ENCODE measurements around the gene PRKAR1B.

The PRKAR1B gene

DNA sequence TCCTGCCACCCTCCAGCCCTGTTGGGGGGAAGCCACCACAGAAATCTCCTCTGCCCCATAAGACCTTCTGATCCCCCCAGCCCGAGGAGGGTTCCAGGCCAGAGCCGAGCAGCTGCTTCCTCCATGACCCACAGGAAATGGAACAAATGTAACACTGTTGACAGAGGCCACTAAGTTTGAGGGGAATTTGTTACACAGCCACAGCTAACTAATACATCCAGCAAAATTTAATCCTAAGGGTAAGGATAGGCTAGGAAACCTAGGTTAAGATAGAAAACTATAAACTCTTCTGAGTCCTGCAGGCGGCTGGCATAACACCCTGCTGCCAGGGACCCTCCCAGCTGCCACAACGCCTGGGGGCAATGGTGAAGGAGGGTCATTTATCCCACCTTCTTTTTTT, 140.6 kb downstream of the PRKAR1B start:
- no peak overlapping the region for H3K4me3 ChIP-seq (ENCODE audit: low read length)
- peaks cover 35% of the 10 kb centered on the region for H3K36me3 ChIP-seq (ENCODE audit: insufficient read depth, low read depth, low read length)
- H3K27me3 ChIP-seq (ENCODE audit: insufficient read depth, low read length), result no peaks in the 10 kb centered on the region
- no peak overlapping the region for H3K9ac ChIP-seq (ENCODE audit: low read depth, low read length)
- no peaks in the 10 kb centered on the region for H3K4me1 ChIP-seq (ENCODE audit: insufficient read depth, low read length)
- no peak overlapping the region for H3K27ac ChIP-seq (ENCODE audit: low read length)
- no peaks in the 10 kb centered on the region for H3K9me3 ChIP-seq (ENCODE audit: insufficient read depth, low read depth, low read length)

DNA sequence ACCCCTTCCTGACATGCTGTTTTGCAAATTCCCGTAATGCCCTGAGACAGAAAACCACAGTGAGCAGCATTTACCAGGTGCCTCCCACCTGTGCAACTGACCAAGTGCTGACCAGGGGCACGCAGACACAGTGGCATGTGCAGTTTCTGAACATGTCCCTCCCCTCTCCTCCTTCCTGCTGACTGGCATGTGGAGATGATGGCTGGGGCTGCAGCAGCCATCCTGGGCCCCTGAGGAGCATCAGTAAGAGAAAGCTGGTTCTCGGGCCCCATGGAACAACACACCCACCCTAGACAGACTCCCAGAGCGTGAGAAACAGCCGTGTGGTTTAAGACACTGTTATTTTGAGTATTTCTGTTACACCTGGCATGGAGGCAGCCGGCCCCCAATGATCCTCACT, 141.2 kb downstream of the PRKAR1B start:
- no peaks in the 10 kb centered on the region for H3K9me3 ChIP-seq (ENCODE audit: insufficient read depth, low read depth, low read length)
- no peaks in the 10 kb centered on the region for H3K27me3 ChIP-seq (ENCODE audit: insufficient read depth, low read length)
- no peak overlapping the region for H3K9ac ChIP-seq (ENCODE audit: low read depth, low read length)
- H3K36me3 ChIP-seq (ENCODE audit: insufficient read depth, low read depth, low read length), result peaks cover 31% of the 10 kb centered on the region
- no peaks in the 10 kb centered on the region for H3K4me1 ChIP-seq (ENCODE audit: insufficient read depth, low read length)
- H3K27ac ChIP-seq (ENCODE audit: low read length), result no peak overlapping the region
- no peak overlapping the region for H3K4me3 ChIP-seq (ENCODE audit: low read length)

DNA sequence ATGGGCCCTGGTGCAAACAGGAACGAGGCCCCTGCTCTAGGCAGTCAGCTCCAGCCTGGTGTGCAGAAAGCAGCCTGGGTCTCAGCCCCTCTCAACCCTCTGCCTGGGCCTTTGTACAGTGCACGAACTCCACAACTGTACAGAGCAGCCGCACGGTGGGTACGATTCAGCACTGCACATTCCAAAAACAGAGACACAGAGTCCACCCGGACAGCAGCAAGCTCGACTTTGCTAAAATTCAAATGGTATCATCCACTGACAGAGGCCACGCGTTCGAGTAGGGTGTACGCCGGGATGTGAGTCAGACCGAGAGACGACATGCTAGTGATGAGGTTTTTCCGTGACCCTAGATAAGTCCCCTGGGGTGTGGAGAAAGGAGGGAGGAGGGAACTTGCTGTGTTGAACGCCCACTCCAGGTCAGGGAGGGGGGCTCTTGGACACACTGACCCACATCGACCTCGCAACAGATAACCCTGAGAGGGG, 141.8 kb downstream of the PRKAR1B start:
- Histone ChIP-seq H3K27me3 (ENCODE audit: insufficient read depth, low read length) (no peaks in the 10 kb centered on the region), H3K4me3 (ENCODE audit: low read length) (no peak overlapping the region), H3K9ac (ENCODE audit: low read depth, low read length) (no peak overlapping the region), H3K9me3 (ENCODE audit: insufficient read depth, low read depth, low read length) (no peaks in the 10 kb centered on the region), H3K4me1 (ENCODE audit: insufficient read depth, low read length) (no peaks in the 10 kb centered on the region), H3K27ac (ENCODE audit: low read length) (no peak overlapping the region), H3K36me3 (ENCODE audit: insufficient read depth, low read depth, low read length) (peaks cover 31% of the 10 kb centered on the region)

DNA sequence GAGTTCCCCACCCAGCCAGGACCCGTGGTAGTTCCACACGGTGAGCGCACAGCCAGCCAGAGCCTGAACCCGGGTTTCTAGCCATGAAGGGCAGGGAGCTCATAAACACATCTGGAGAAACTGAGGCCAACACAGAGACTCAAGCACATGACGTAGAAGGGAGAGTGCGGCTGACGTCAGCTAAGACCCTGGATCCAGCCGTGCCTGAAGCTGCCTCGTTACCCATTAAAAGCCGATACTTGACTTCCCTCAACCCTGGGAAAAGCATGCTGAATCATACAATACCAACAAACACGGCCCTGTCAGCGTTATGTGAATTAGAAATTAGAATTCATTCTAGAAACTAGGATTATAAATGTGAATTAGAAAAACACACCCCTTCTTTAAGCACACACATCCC, 142.3 kb downstream of the PRKAR1B start:
- H3K4me3 ChIP-seq (ENCODE audit: low read length), result no peak overlapping the region
- no peak overlapping the region for H3K9ac ChIP-seq (ENCODE audit: low read depth, low read length)
- H3K9me3 ChIP-seq (ENCODE audit: insufficient read depth, low read depth, low read length), result no peaks in the 10 kb centered on the region
- H3K27ac ChIP-seq (ENCODE audit: low read length), result no peak overlapping the region
- H3K36me3 ChIP-seq (ENCODE audit: insufficient read depth, low read depth, low read length), result peaks cover 29% of the 10 kb centered on the region
- no peaks in the 10 kb centered on the region for H3K4me1 ChIP-seq (ENCODE audit: insufficient read depth, low read length)
- H3K27me3 ChIP-seq (ENCODE audit: insufficient read depth, low read length), result no peaks in the 10 kb centered on the region

DNA sequence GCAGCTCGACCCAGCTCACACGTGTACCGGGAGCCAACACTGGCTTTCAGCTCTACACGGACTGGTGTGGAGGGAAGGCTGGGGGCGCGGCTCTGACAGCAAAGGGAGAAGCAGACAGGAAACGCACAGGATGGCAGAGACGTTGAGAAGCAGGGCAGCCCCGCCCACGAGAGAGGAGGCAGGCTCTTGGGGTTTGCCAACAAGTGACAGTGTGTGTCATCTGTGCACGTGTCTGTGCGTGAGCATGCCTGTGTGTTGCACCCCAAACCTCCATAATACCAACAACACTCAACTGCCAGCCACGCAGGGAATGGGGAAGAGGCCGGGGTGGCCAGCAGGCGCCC, 143.0 kb downstream of the PRKAR1B start:
- Histone ChIP-seq H3K36me3 (ENCODE audit: insufficient read depth, low read depth, low read length) (peaks cover 25% of the 10 kb centered on the region), H3K4me1 (ENCODE audit: insufficient read depth, low read length) (no peaks in the 10 kb centered on the region), H3K9me3 (ENCODE audit: insufficient read depth, low read depth, low read length) (no peaks in the 10 kb centered on the region), H3K27me3 (ENCODE audit: insufficient read depth, low read length) (no peaks in the 10 kb centered on the region), H3K4me3 (ENCODE audit: low read length) (no peak overlapping the region), H3K27ac (ENCODE audit: low read length) (no peak overlapping the region), H3K9ac (ENCODE audit: low read depth, low read length) (no peak overlapping the region)

DNA sequence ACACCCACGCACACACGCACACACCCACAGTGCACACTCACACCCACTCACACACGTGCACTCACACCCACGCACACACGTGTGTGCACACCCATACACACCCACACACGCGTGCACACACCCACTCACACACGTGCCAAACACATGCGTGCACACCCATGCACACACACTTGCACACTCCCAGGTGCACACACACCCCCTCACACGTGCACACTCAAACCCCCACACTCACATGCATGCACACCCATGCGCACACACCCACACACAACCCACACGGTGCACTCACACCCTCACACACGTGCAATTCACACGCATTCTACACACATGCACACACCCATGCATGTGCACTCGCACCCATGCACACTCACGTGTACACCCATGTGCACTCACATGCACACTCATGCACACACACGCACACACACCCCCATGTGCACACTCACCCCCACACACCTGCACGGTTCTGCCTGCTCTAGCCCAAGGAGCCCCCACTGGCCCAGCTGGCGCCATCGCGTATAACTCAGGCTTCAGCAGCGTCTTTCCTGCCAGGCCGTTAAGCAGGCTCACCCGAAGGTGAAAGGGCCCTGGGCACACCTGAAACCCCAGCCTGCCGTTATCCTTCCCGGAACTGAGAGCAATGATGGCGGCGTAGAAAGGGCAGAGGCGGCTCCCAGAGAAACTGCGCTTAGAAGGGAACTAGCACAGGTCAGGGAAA, 143.5 kb downstream of the PRKAR1B start:
- H3K4me3 ChIP-seq (ENCODE audit: low read length), result no peak overlapping the region
- H3K4me1 ChIP-seq (ENCODE audit: insufficient read depth, low read length), result no peaks in the 10 kb centered on the region
- H3K9me3 ChIP-seq (ENCODE audit: insufficient read depth, low read depth, low read length), result no peaks in the 10 kb centered on the region
- H3K27me3 ChIP-seq (ENCODE audit: insufficient read depth, low read length), result no peaks in the 10 kb centered on the region
- peaks cover 20% of the 10 kb centered on the region; the same call in 1 of the 2 replicates for H3K36me3 ChIP-seq (ENCODE audit: insufficient read depth, low read depth, low read length)
- no peak overlapping the region for H3K27ac ChIP-seq (ENCODE audit: low read length)
- no peak overlapping the region for H3K9ac ChIP-seq (ENCODE audit: low read depth, low read length)

DNA sequence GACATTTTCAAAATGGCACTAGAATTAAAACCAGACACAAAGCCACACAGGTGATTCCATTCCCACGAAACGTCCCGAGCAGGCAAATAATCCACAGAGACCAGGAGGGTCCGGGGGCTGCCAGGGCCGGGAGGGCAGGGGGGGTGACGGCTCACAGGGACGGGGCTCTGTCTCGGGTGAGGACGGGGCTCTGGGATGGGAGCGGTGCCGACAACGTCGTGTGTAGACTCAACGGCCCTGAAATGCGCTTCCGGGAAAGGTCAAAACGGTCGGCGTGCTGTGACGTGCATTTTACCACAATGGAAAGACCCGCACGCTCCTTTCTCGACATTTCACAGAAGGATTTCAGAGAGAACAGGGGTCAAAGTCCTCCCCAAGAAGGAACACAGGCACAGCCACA, 144.2 kb downstream of the PRKAR1B start:
- H3K9ac ChIP-seq (ENCODE audit: low read depth, low read length), result no peak overlapping the region
- no peaks in the 10 kb centered on the region for H3K4me1 ChIP-seq (ENCODE audit: insufficient read depth, low read length)
- H3K9me3 ChIP-seq (ENCODE audit: insufficient read depth, low read depth, low read length), result no peaks in the 10 kb centered on the region
- H3K27me3 ChIP-seq (ENCODE audit: insufficient read depth, low read length), result no peaks in the 10 kb centered on the region
- H3K4me3 ChIP-seq (ENCODE audit: low read length), result no peak overlapping the region
- no peak overlapping the region for H3K27ac ChIP-seq (ENCODE audit: low read length)
- peaks cover 15% of the 10 kb centered on the region; the same call in 1 of the 2 replicates for H3K36me3 ChIP-seq (ENCODE audit: insufficient read depth, low read depth, low read length)

DNA sequence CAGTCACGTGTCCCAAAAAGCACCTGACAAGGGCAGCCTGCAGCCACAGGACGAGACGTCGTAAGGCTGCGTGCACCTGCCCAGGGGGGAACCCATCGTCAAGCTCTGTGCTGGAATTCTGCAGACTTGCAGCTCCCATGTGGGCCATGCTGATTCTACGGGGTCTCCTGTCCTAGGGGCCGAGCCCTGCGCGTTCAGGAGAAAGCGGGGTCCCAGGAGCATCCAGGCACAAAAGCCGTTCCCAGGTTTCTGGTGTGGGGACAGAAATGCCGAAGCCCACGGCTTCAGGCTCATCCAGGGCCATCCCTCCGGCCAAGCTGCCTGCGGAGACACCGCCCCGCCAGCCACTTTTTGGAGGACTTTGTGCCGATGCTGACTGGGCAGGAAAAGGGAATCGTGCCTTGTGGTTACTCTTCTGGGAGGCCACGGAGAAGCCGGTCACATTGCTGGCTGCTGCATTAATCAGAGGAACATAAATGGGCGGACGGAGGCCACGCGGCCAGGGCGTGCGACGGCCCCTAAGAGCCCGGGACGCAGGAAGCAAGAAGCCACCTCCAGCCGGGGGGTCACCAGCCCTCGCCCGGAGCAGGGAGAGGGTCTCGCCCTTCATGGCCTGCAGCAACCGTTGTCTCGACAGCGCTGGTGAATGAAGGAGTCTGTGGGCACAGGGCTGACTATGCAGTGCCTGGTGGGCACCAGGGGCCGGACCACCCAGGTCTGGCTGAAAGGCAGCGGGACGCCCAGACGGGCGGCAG, 144.8 kb downstream of the PRKAR1B start:
- H3K36me3 ChIP-seq (ENCODE audit: insufficient read depth, low read depth, low read length), result peaks cover 15% of the 10 kb centered on the region; the same call in 1 of the 2 replicates
- no peaks in the 10 kb centered on the region for H3K4me1 ChIP-seq (ENCODE audit: insufficient read depth, low read length)
- no peak overlapping the region for H3K9ac ChIP-seq (ENCODE audit: low read depth, low read length)
- no peak overlapping the region for H3K27ac ChIP-seq (ENCODE audit: low read length)
- H3K4me3 ChIP-seq (ENCODE audit: low read length), result no peak overlapping the region
- no peaks in the 10 kb centered on the region for H3K27me3 ChIP-seq (ENCODE audit: insufficient read depth, low read length)
- H3K9me3 ChIP-seq (ENCODE audit: insufficient read depth, low read depth, low read length), result no peaks in the 10 kb centered on the region

DNA sequence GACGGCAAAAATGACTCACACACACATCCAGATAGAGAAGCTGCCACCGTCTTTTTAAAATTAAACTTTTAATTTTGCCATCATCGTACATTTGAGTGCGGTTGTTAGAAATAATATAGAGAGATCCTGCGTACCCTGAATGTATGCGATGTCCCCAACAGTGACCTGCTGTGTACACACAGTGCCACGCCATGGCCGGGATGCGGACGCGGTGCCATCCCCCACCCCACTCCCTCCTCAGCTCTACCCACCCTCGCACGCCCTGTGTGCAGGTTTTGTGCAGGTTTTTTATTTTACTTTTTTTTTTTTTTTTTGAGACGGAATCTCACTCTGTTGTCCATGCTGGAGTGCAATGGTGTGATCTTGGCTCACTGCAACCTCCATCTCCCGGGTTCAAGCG, 148.7 kb downstream of the PRKAR1B start:
- no peaks in the 10 kb centered on the region; the same call in 1 of the 2 replicates for H3K4me1 ChIP-seq (ENCODE audit: insufficient read depth, low read length)
- H3K4me3 ChIP-seq (ENCODE audit: low read length), result no peak overlapping the region
- no peaks in the 10 kb centered on the region for H3K27me3 ChIP-seq (ENCODE audit: insufficient read depth, low read length)
- H3K9ac ChIP-seq (ENCODE audit: low read depth, low read length), result no peak overlapping the region
- no peaks in the 10 kb centered on the region for H3K9me3 ChIP-seq (ENCODE audit: insufficient read depth, low read depth, low read length)
- no peaks in the 10 kb centered on the region; the same call in 1 of the 2 replicates for H3K36me3 ChIP-seq (ENCODE audit: insufficient read depth, low read depth, low read length)
- H3K27ac ChIP-seq (ENCODE audit: low read length), result no peak overlapping the region

DNA sequence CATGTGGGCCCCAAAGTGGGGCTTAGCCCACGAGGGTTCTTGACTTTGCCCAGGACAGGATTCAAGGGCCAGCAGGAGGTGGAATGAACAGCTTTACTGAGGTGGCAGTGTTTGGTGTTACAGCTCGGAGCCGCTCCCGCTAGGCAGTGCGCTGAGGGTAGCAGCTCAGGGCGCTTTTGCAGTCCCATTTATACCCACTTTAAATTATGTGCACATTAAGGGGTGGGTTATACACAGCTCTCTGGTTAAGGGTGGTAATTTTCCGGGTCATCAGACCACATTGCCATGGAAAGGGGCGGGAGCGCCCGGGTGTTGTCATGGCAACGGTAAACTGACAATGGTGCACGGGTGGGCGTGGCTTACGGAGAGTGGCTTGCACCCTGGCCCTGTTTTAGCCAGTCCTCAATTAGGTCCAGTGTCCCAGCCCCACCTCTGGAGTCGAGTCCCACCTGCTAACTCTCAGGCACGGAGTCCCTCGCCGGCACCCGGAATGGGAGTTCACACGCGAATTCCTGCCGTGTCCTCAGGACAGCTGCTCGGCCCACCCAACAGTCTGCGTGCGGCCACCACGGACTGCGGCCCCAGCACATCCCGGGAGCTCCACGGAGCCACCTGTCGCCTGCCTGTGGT, 149.2 kb downstream of the PRKAR1B start:
- no peak overlapping the region for H3K4me3 ChIP-seq (ENCODE audit: low read length)
- no peaks in the 10 kb centered on the region; the same call in 1 of the 2 replicates for H3K36me3 ChIP-seq (ENCODE audit: insufficient read depth, low read depth, low read length)
- H3K27ac ChIP-seq (ENCODE audit: low read length), result no peak overlapping the region
- no peaks in the 10 kb centered on the region for H3K27me3 ChIP-seq (ENCODE audit: insufficient read depth, low read length)
- H3K4me1 ChIP-seq (ENCODE audit: insufficient read depth, low read length), result no peaks in the 10 kb centered on the region; the same call in 1 of the 2 replicates
- no peaks in the 10 kb centered on the region for H3K9me3 ChIP-seq (ENCODE audit: insufficient read depth, low read depth, low read length)
- no peak overlapping the region for H3K9ac ChIP-seq (ENCODE audit: low read depth, low read length)

DNA sequence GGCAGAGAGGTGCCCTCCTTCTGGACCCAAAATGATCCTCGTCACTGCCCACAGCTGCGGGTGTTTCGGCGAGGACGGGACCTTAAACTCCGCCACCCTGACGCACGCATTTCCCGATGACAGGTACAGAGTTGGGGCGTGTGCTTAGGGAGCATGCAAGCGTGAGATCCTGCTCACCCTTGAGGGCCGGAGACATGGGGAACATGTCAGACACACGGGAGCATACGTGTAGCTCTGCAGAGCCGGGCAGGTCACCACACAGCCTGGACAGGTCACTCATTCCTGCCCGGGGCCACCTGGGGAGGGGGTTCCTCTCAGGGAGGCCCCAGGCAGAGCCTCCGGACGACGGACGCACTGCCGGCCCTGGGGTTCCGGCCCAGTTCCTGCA, 149.8 kb downstream of the PRKAR1B start:
- Histone ChIP-seq H3K36me3 (ENCODE audit: insufficient read depth, low read depth, low read length) (no peaks in the 10 kb centered on the region; the same call in 1 of the 2 replicates), H3K4me3 (ENCODE audit: low read length) (no peak overlapping the region), H3K27me3 (ENCODE audit: insufficient read depth, low read length) (no peaks in the 10 kb centered on the region), H3K27ac (ENCODE audit: low read length) (no peak overlapping the region), H3K9me3 (ENCODE audit: insufficient read depth, low read depth, low read length) (no peaks in the 10 kb centered on the region), H3K9ac (ENCODE audit: low read depth, low read length) (no peak overlapping the region), H3K4me1 (ENCODE audit: insufficient read depth, low read length) (no peaks in the 10 kb centered on the region; the same call in 1 of the 2 replicates)

All from iPS-20b (cell line).